HEK293 (cell line): ENCODE data around the gene DPP9.
A peak's percentile ranks its signal among the peaks of the same experiment; 100 is the strongest.

Experiments used
- CTCF ChIA-PET: fragments of 350-600 bp; formaldehyde crosslinking; extraction: SDS; loops from one replicate; lab custom pipeline; 2021; ENCODE audit warnings: antibody characterized with exemption; lab: Yijun Ruan, JAX
- POLR2A ChIA-PET: fragments of 300-600 bp; formaldehyde crosslinking; extraction: SDS; loops from one replicate; lab custom pipeline; 2020; ENCODE audit warnings: antibody characterized with exemption, inconsistent platforms; lab: Yijun Ruan, JAX
- H3K27ac ChIP-seq: fragments of 200-500 bp; sonication (Bioruptor generic); 2 replicates; pipeline ENCODE4 v1.5.1; 2014; ENCODE audit warnings: low read depth, low read length, control low read depth, inconsistent platforms; ENCODE audit errors: extremely low read depth
- H3K36me3 ChIP-seq, 2 experiments: fragments of 200-500 bp in 1 of 2; sonication (Bioruptor generic) in 1 of 2; 1 replicate in 1 of 2; 2 replicates in 1 of 2; pipeline ENCODE4 v1.5.1; 2014 to 2017; ENCODE audit warnings: inconsistent platforms in 2 of 2, low read length in 2 of 2; ENCODE audit not compliant: control insufficient read depth in 2 of 2, insufficient read depth in 1 of 2
- H3K4me1 ChIP-seq: fragments of 200-500 bp; sonication (Bioruptor generic); 2 replicates; pipeline ENCODE4 v1.5.1; 2014; ENCODE audit warnings: mild to moderate bottlenecking, low read length, inconsistent platforms; ENCODE audit not compliant: control insufficient read depth, insufficient read depth
- H3K4me3 ChIP-seq: 2 replicates; pipeline ENCODE4 v1.5.1; 2011; ENCODE audit warnings: low read depth, mild to moderate bottlenecking, control low read depth, low read length, moderate library complexity
- H3K9me3 ChIP-seq: fragments of 200-500 bp; sonication (Bioruptor generic); 2 replicates; pipeline ENCODE4 v1.5.1; 2014; ENCODE audit warnings: low read depth, low read length, inconsistent platforms; ENCODE audit not compliant: control insufficient read depth, insufficient read depth
- MYNN ChIP-seq: fragments of 450-650 bp; formaldehyde crosslinking; IDR thresholded peaks from 2 replicates; pipeline ENCODE4 v1.5.1; 2016; ENCODE audit warnings: missing biosample characterization, missing genetic modification characterization, borderline replicate concordance
- MZF1 ChIP-seq: fragments of 450-650 bp; formaldehyde crosslinking; IDR thresholded peaks from 2 replicates; pipeline ENCODE4 v1.5.1; 2017; ENCODE audit warnings: missing biosample characterization, missing genetic modification characterization, borderline replicate concordance
- REST ChIP-seq: fragments of 450-650 bp; formaldehyde crosslinking; IDR thresholded peaks from 2 replicates; pipeline ENCODE4 v1.5.1; 2016; ENCODE audit warnings: missing biosample characterization, missing genetic modification characterization
- ZBTB20 ChIP-seq: fragments of 450-650 bp; formaldehyde crosslinking; IDR thresholded peaks from 2 replicates; pipeline ENCODE4 v1.5.1; 2016; ENCODE audit warnings: missing biosample characterization, missing genetic modification characterization
- ZBTB44 ChIP-seq: fragments of 450-650 bp; IDR thresholded peaks from 2 replicates; pipeline ENCODE4 v1.5.1; 2018; ENCODE audit warnings: missing biosample characterization, mild to moderate bottlenecking, missing genetic modification characterization
- ZNF157 ChIP-seq: fragments of 450-650 bp; formaldehyde crosslinking; IDR thresholded peaks from 2 replicates; pipeline ENCODE4 v1.5.1; 2016; ENCODE audit warnings: missing biosample characterization, missing genetic modification characterization
- ZNF175 ChIP-seq: fragments of 450-650 bp; formaldehyde crosslinking; IDR thresholded peaks from 2 replicates; pipeline ENCODE4 v1.5.1; 2016; ENCODE audit warnings: missing biosample characterization, missing genetic modification characterization
- ZNF184 ChIP-seq: fragments of 450-650 bp; IDR thresholded peaks from 2 replicates; pipeline ENCODE4 v1.5.1; 2018; ENCODE audit warnings: missing biosample characterization, mild to moderate bottlenecking, missing genetic modification characterization
- ZNF19 ChIP-seq: fragments of 450-650 bp; formaldehyde crosslinking; IDR thresholded peaks from 2 replicates; pipeline ENCODE4; 2016; ENCODE audit warnings: missing biosample characterization, missing genetic modification characterization, low read depth
- ZNF214 ChIP-seq: fragments of 450-650 bp; formaldehyde crosslinking; IDR thresholded peaks from 2 replicates; pipeline ENCODE4 v1.5.1; 2017; ENCODE audit warnings: missing biosample characterization, mild to moderate bottlenecking, missing genetic modification characterization, borderline replicate concordance
- ZNF221 ChIP-seq: fragments of 450-650 bp; formaldehyde crosslinking; IDR thresholded peaks from 2 replicates; pipeline ENCODE4 v1.5.1; 2017; ENCODE audit warnings: missing biosample characterization, missing genetic modification characterization, borderline replicate concordance
- ZNF274 ChIP-seq, 2 experiments: fragments of 200-500 bp in 1 of 2; fragments of 450-650 bp in 1 of 2; sonication (Bioruptor generic) in 1 of 2; formaldehyde crosslinking in 1 of 2; IDR thresholded peaks; 2 replicates each; pipeline versions ENCODE4 v1.5.1 to v1.6.1; 2014 to 2016; ENCODE audit warnings: borderline replicate concordance in 1 of 2, inconsistent platforms in 1 of 2, low read length in 1 of 2, missing biosample characterization in 1 of 2, missing genetic modification characterization in 1 of 2
- ZNF280D ChIP-seq: fragments of 450-650 bp; formaldehyde crosslinking; IDR thresholded peaks from 2 replicates; pipeline ENCODE4 v1.5.1; 2016; ENCODE audit warnings: missing biosample characterization, missing genetic modification characterization
- ZNF335 ChIP-seq: fragments of 450-650 bp; formaldehyde crosslinking; conservative IDR thresholded peaks from 2 replicates; pipeline ENCODE4 v1.5.1; 2016; ENCODE audit warnings: missing biosample characterization, missing genetic modification characterization
- ZNF398 ChIP-seq: fragments of 450-650 bp; formaldehyde crosslinking; IDR thresholded peaks from 2 replicates; pipeline ENCODE4 v1.5.1; 2017; ENCODE audit warnings: missing biosample characterization, missing genetic modification characterization
- ZNF518A ChIP-seq: fragments of 450-650 bp; formaldehyde crosslinking; conservative IDR thresholded peaks from 2 replicates; pipeline ENCODE4 v1.5.1; 2016; ENCODE audit warnings: low read depth, missing biosample characterization, missing genetic modification characterization
- ZNF544 ChIP-seq: fragments of 450-650 bp; formaldehyde crosslinking; IDR thresholded peaks from 2 replicates; pipeline ENCODE4 v1.5.0; 2017; ENCODE audit warnings: missing biosample characterization, missing genetic modification characterization
- ZSCAN23 ChIP-seq: fragments of 450-650 bp; formaldehyde crosslinking; IDR thresholded peaks from 2 replicates; pipeline ENCODE4 v1.5.1; 2016; ENCODE audit warnings: missing biosample characterization, missing genetic modification characterization

DPP9 gene

GRCh38 chr19:4722671-4723594 is 709 bp downstream of the DPP9 start (continued):
- peak; percentile 11; the same call in 1 of the 2 replicates for TF ChIP-seq ZNF398 (tag by site-specific recombination)

GRCh38 chr19:4721196-4721595 is 2.4 kb downstream of the DPP9 start:
- ChIA-PET POLR2A (interaction anchor here (0.6 kb wide), 1 partner anchor 40 kb away, joined by 8 read pairs; no protein-coding TSS in a partner anchor), CTCF (no interaction called here)
- Histone ChIP-seq H3K4me3 (no peak overlapping the region), H3K4me1 (peaks cover 7% of the 10 kb centered on the region; the same call in 1 of the 2 replicates), H3K36me3 (peaks cover 3 to 50% of the 10 kb centered on the region in 2 experiments; a peak in 1 of 3 replicates), H3K9me3 (no peaks in the 10 kb centered on the region), H3K27ac (no peak overlapping the region)
- no peak for TF ChIP-seq ZNF221 (tag by site-specific recombination)
- no peak for TF ChIP-seq ZNF175
- no peak for TF ChIP-seq ZNF19 (tag by site-specific recombination)
- no peak for TF ChIP-seq ZBTB20 (tag by site-specific recombination)
- TF ChIP-seq ZNF274 (IDR thresholded peaks at IDR 0.05; ENCODE audit: low read length), result no peak
- TF ChIP-seq ZNF274 (tag by site-specific recombination; IDR thresholded peaks at IDR 0.05; ENCODE audit: borderline replicate concordance), result no peak
- no peak for TF ChIP-seq ZBTB44 (tag by site-specific recombination)
- no peak for TF ChIP-seq ZSCAN23 (tag by site-specific recombination)
- no peak for TF ChIP-seq ZNF518A
- TF ChIP-seq MZF1 (tag by site-specific recombination), result no peak
- no peak for TF ChIP-seq ZNF157 (tag by site-specific recombination)
- TF ChIP-seq ZNF544, result no peak
- no peak for TF ChIP-seq MYNN (tag by site-specific recombination)
- TF ChIP-seq REST (tag by site-specific recombination), result no peak
- TF ChIP-seq ZNF214 (tag by site-specific recombination), result no peak
- TF ChIP-seq ZNF335 (tag by site-specific recombination), result no peak
- no peak for TF ChIP-seq ZNF184
- TF ChIP-seq ZNF280D (tag by site-specific recombination), result no peak
